T1000 (cell line): ENCODE results near the gene EXT2.

Experiments used
- DNase-seq: peaks from one replicate; lab custom pipeline; 2025; ENCODE audit warnings: mixed read lengths; lab: John Stamatoyannopoulos, UW

The EXT2 gene

GRCh38 chr11:44133335-44133946 is 38.0 kb downstream of the EXT2 start:
- no peak for DNase-seq

GRCh38 chr11:44134625-44135024 is 39.1 kb downstream of the EXT2 start:
- no peak for DNase-seq

GRCh38 chr11:44136176-44136945 is 40.9 kb downstream of the EXT2 start:
- DNase-seq: no peak

- no peak for DNase-seq
These were observed 41.6 kb downstream of the EXT2 start for GRCh38 chr11:44137057-44137456.

- DNase-seq: no peak
These were observed 42.8 kb downstream of the EXT2 start for GRCh38 chr11:44138286-44138685.

DNA sequence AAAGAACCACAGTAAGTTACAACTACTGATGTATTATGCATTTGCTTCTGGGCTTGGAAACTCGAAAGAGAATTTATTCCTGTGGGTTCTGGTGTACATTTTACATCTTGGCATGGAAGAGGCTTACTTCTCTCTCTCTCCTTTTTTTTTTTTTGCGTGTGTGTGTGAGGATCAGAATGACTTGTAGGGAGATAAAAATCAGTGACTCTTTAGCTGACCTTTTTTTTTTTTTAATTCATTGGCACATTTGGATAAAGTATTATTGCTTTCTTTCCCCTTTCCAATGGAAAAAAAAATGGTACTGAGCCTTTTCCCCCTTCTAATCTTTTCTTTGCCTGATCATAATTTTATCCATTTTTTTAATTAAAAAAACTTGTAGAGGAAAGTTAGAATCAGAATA is 43.5 kb downstream of the EXT2 start:
- DNase-seq: no peak

DNA sequence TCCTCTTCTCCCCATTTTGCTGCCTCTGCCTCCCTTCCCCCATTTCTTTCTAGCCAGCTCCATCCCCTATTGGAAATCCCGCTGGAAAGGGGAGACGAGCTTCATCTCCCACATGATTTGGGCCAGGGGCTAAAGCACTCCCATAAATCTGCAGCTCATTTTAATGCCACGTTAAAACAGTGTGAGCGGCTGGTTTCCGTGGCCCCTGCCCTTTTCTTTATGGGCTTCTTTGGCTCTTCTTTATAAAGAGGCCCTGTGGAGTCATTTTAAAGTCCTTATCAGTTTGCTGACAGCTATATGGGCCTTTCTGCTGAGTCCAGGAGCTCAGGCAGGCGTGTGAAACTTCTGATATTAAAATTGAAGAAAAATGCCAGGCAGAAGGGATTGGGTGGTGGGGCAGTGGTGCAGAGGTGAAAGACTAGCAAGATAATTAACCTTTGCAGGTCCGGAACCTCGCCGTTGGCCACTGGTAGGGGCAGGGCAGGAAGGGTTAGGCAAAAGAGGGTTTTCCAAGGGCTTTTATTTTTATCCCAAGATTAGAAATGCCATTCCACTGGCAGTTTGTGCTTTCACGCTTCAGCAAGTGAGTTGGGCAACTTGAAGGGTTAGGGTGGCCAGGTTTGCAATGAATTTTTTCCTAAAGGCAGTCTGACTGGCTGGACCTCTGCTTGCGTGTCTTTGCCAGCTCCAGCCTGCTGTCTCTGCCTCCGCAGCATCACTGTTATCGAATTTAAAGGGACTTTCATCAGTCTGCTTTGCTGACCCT is 44.3 kb downstream of the EXT2 start:
- DNase-seq: no peak

- DNase-seq: no peak
These were observed 44.9 kb downstream of the EXT2 start for GRCh38 chr11:44140372-44140771.

- peak; percentile 5 for DNase-seq
These were observed 45.3 kb downstream of the EXT2 start for GRCh38 chr11:44140805-44141204.

- DNase-seq: peak; percentile 32
These were observed 48.8 kb downstream of the EXT2 start for GRCh38 chr11:44143987-44144909.

DNA sequence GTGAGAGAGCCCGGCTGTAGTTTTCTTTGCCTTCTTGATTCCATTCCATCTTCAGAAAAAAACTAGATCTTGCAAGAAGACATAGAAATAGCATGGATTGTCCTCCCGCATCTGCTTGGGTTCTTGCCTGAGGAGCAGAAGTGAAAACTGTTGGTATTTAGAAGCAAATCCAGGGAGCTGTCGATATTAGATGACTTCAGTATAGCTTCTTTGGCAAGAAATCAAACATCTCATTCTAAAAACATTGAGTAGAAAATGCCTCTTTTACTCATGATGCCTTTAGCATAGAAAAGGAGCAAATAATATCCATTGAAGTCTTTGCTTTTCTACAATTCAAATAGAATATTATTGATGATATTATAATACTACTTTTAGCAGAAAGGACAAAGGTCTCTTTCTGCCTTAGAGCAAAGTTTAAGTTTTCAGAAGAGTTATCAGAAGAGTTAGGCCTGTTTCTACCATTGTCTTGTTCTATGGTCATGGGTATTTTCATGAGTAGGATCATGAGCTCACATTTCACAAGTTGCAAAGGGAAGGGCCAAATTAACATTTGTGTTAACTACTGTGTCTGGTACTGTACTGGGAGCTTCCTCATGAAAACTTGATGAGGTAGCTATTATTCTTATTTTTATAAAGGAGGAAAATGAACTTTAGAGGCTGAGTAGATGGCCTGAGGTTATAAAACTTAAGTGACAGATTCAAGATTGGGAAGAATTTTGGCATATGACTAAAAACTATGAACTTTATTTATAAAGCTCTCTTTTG is 49.7 kb downstream of the EXT2 start:
- DNase-seq: no peak

GRCh38 chr11:44146931-44147330 is 51.5 kb downstream of the EXT2 start:
- DNase-seq: no peak

DNA sequence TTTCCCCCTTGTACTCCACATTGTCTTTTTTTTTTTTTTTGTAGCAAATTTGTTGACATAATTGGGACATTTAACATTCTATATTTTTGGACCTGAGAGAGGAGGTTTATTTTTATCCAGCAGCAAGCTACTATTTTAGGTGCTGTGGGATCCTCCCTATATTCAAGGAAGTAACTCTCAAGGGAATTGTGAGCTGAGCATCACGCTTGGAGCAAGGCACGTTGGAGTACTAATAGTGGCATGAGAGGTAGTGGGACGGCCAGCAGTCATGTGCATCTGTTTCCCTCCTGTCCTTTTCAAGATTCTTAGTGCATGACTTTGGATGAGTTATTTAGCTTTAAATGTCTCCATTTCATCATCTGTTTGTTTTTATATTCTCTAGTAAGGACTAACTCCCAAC is 52.3 kb downstream of the EXT2 start:
- no peak for DNase-seq

DNA sequence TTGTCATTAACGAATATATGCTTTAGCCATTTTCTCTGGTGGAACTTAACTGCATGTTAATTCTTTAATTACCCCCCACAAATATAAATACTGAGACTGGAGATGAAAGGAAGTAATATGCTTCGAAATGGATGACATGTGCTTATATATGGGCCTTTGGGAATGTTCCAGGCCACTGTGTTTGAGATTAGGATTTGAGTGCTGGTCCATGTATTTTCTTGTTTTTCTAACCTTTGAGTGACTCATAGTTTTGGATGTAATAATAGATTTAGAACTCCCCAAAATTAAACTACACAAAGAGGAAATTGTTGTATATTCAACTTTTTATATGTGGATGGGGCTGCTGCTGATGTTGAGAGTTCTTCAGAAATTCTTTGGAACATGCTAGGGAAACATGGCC is 54.2 kb downstream of the EXT2 start:
- no peak for DNase-seq

GRCh38 chr11:44150401-44150800 is 54.9 kb downstream of the EXT2 start:
- DNase-seq: no peak

GRCh38 chr11:44157019-44157418 is 61.5 kb downstream of the EXT2 start:
- no peak for DNase-seq

- DNase-seq: no peak
These were observed 62.9 kb downstream of the EXT2 start for GRCh38 chr11:44158384-44158783.

GRCh38 chr11:44159848-44160721 is 64.6 kb downstream of the EXT2 start:
- no peak for DNase-seq

- no peak for DNase-seq
These were observed 66.5 kb downstream of the EXT2 start for GRCh38 chr11:44162004-44162403.

DNA sequence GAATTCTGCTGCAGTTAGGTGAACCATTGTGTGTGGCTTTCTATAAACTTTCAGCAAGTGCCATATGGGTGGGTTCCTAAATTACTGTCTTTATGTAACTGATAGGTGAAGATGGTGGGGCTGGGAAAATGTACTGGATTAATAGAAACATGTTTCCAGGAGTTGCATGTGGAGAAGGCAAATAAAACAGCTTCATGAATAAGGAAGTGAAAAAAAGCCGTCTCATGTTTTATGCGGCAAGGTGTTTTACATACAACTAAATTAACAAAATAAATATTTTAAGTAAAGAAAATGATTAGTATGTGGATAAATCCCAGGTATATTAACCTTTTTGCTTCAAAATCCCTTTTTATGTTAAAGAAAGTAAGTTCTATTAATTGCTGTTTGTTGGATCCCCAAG is 67.2 kb downstream of the EXT2 start:
- DNase-seq: no peak
